CD4-positive, alpha-beta memory T cell (primary cell): Measurements from ENCODE around the gene BCKDK. TPM values are rescaled to one million over a fixed set of nuclear protein-coding genes. Genes with fewer than 3 reads are reported as not detected.
"Not testable (repeated sequence)": the region's sequence is repeated elsewhere in the genome, so short reads cannot be mapped to it uniquely, and the experiment has no call there.

ENCODE experiments used
- CTCF ChIA-PET: fragments of 350-600 bp; sonication (Branson Sonifier 250); formaldehyde crosslinking; loops from one replicate; lab custom pipeline; 2021; ENCODE audit warnings: inconsistent platforms; ENCODE audit not compliant: partially characterized antibody; lab: Charles Lee
- POLR2A ChIA-PET: fragments of 350-600 bp; sonication (Branson Sonifier 250); formaldehyde crosslinking; loops from one replicate; lab custom pipeline; 2021; ENCODE audit not compliant: partially characterized antibody; lab: Charles Lee
- DNase-seq, 5 donors: peaks; one replicate each; pipeline versions ENCODE4 v3.0.0 to v3.0.0-alpha.2; 2020 to 2022; ENCODE audit warnings: mixed read lengths in 1 of 5
- H3K27ac ChIP-seq: one replicate; pipeline ENCODE4 v1.7.0; 2013; ENCODE audit warnings: low read depth, low read length
- H3K27me3 ChIP-seq: 2 replicates; pipeline ENCODE4 v1.7.0; 2013; ENCODE audit warnings: mild to moderate bottlenecking, low read length, moderate library complexity; ENCODE audit not compliant: insufficient read depth
- H3K36me3 ChIP-seq: 2 replicates; pipeline ENCODE4 v1.7.0; 2013; ENCODE audit warnings: mild to moderate bottlenecking, low read length, moderate library complexity; ENCODE audit not compliant: insufficient read depth
- H3K4me1 ChIP-seq: 2 replicates; pipeline ENCODE4 v1.7.0; 2013; ENCODE audit warnings: mild to moderate bottlenecking, low read length, moderate library complexity; ENCODE audit not compliant: insufficient read depth
- H3K4me3 ChIP-seq, 2 donors: one replicate each; pipeline ENCODE4 v1.7.0; 2013; ENCODE audit warnings: low read length in 2 of 2, mild to moderate bottlenecking in 1 of 2
- H3K9me3 ChIP-seq, 2 donors: one replicate each; pipeline ENCODE4 v1.7.0; 2013; ENCODE audit warnings: low read length in 2 of 2, control low read depth in 1 of 2; ENCODE audit not compliant: control insufficient read depth in 1 of 2
- H3K27ac Mint-ChIP-seq, 7 donors: one replicate each; pipeline ENCODE4 v1.8.0; 2020 to 2021; ENCODE audit warnings: mixed read lengths in 7 of 7, mild to moderate bottlenecking in 6 of 7, inconsistent platforms in 3 of 7, moderate library complexity in 3 of 7
- H3K27me3 Mint-ChIP-seq, 2 donors: one replicate each; pipeline ENCODE4 v1.8.0; 2020 to 2021; ENCODE audit warnings: mixed read lengths in 2 of 2
- H3K36me3 Mint-ChIP-seq, 2 donors: one replicate each; pipeline ENCODE4 v1.8.0; 2020 to 2021; ENCODE audit warnings: mixed read lengths in 2 of 2, inconsistent platforms in 1 of 2, mild to moderate bottlenecking in 1 of 2
- H3K4me1 Mint-ChIP-seq, 4 donors: one replicate each; pipeline ENCODE4 v1.8.0; 2020 to 2021; ENCODE audit warnings: mixed read lengths in 4 of 4, mild to moderate bottlenecking in 1 of 4
- H3K4me3 Mint-ChIP-seq, 8 donors: one replicate each; pipeline ENCODE4 v1.8.0; 2020 to 2021; ENCODE audit warnings: mixed read lengths in 8 of 8, mild to moderate bottlenecking in 7 of 8, moderate library complexity in 6 of 8, inconsistent platforms in 3 of 8
- H3K9me3 Mint-ChIP-seq, 8 donors: one replicate each; pipeline ENCODE4 v1.8.0; 2020 to 2021; ENCODE audit warnings: mixed read lengths in 8 of 8, mild to moderate bottlenecking in 5 of 8, inconsistent platforms in 3 of 8, moderate library complexity in 1 of 8
- intact Hi-C: fragments of 100-400 bp; cut with micrococcal nuclease; formaldehyde crosslinking; loops from one replicate; pipeline ENCODE4 v1.15.1; 2023
- polyA plus RNA-seq, 2 donors: library from polyadenylated mRNA; unstranded; fragments of 300-500 nt; fragmentation: Illumina TruSeq; gene quantifications; one replicate each; pipeline ENCODE4 v1.2.3, GENCODE V29; 2021
- total RNA-seq, 2 experiments: library from RNA; stranded (reverse); gene quantifications; one replicate each; pipeline ENCODE4 v1.2.3, GENCODE V29; 2021

BCKDK gene
- total and polyA plus RNA-seq, 4 experiments from 2014 or later = 17.0 to 24.3 (median 21.7) TPM

- ChIA-PET CTCF (interaction anchor here (1.0 kb wide), 1 partner anchor 166 kb away, joined by 3 read pairs; no protein-coding TSS in a partner anchor), POLR2A (interaction anchor here (0.7 kb wide), 1 partner anchor 30 kb away, joined by 3 read pairs; the partner anchor contains the start of gene FUS)
- no peak within 1 kb of the TSS for H3K27ac ChIP-seq
- H3K4me3 ChIP-seq = no peak within 1 kb of the TSS
- Mint-ChIP-seq H3K27me3 (peaks cover 2% of the 10 kb centered on the region in 2 donors), H3K36me3 (no peaks in the 10 kb centered on the region), H3K9me3 (no peaks in the 10 kb centered on the region), H3K27ac (peak within 1 kb of the TSS in 1 of 7 donors; percentile 15), H3K4me1 (no peaks in the 10 kb centered on the region), H3K4me3 (no peak within 1 kb of the TSS)
- DNase-seq = no peak
- H3K9me3 ChIP-seq = no peaks in the 10 kb centered on the region
- intact Hi-C loops = no loop called here
- H3K27me3 ChIP-seq = no peaks in the 10 kb centered on the region
- H3K4me1 ChIP-seq = no peaks in the 10 kb centered on the region
- H3K36me3 ChIP-seq = no peaks in the 10 kb centered on the region
Observed at GRCh38 chr16:31149894-31150890, 42.0 kb downstream of the BCKDK start, which contains the start of gene PRSS36. Gene PRSS36 (minus strand): TSS chr16:31150066. CDS start chr16:31150035, 31 bp downstream.

- POLR2A ChIA-PET, H3K36me3 Mint-ChIP-seq, intact Hi-C loops, H3K27ac ChIP-seq, H3K4me1 Mint-ChIP-seq, H3K9me3 Mint-ChIP-seq, H3K9me3 ChIP-seq, H3K4me1 ChIP-seq, H3K27me3 Mint-ChIP-seq, DNase-seq, H3K36me3 ChIP-seq, H3K27me3 ChIP-seq, H3K4me3 Mint-ChIP-seq, H3K4me3 ChIP-seq: not testable (repeated sequence)
- H3K27ac Mint-ChIP-seq = peak overlapping the region in 1 of 7 donors; percentile 37
- CTCF ChIA-PET = interaction anchor here (1.0 kb wide), 1 partner anchor 167 kb away, joined by 3 read pairs; no protein-coding TSS in a partner anchor
Observed at GRCh38 chr16:31150976-31151375, 42.8 kb downstream of the BCKDK start.

- Histone ChIP-seq H3K4me1 (no peaks in the 10 kb centered on the region), H3K9me3 (no peaks in the 10 kb centered on the region), H3K4me3 (no peak overlapping the region), H3K27me3 (no peaks in the 10 kb centered on the region), H3K36me3 (no peaks in the 10 kb centered on the region), H3K27ac (no peak overlapping the region)
- Mint-ChIP-seq H3K36me3 (no peaks in the 10 kb centered on the region), H3K4me1 (peaks cover 0 to 8% (median 3%) of the 10 kb centered on the region in 4 donors), H3K27me3 (peaks cover 0 to 2% of the 10 kb centered on the region in 2 donors), H3K9me3 (no peaks in the 10 kb centered on the region), H3K4me3 (peak overlapping the region in 2 of 8 donors; percentile 8 to 43), H3K27ac (peak overlapping the region in 2 of 7 donors; percentile 31 to 55)
- ChIA-PET POLR2A (interaction anchor here (0.7 to 2.7 kb wide), 2 partner anchors 15 to 150 kb away, joined by 3 to 8 read pairs; no protein-coding TSS in a partner anchor), CTCF (interaction anchor here (1.5 to 7.6 kb wide), 2 partner anchors 11 to 14 kb away, joined by 3 to 35 read pairs; no protein-coding TSS in a partner anchor)
- intact Hi-C loops = loop anchor here (5.0 kb wide), 1 partner anchor 710 kb away; no protein-coding TSS in a partner anchor
- no peak for DNase-seq
Observed at GRCh38 chr16:31157136-31157535, 49.0 kb downstream of the BCKDK start.

Other genes starting within 250 kb of the BCKDK start
- 10 to 100 TPM; 25.5 to 27.3 TPM for gene BCL7C, start 214.3 kb upstream of the BCKDK start, total RNA-seq
- gene BCL7C, start 214.3 kb upstream of the BCKDK start, polyA plus RNA-seq = 10 to 100 TPM; 45.4 to 53.1 TPM
- gene CTF1, start 211.8 kb upstream of the BCKDK start, total RNA-seq = under 1 TPM; 0.19 to 0.26 TPM
- not detected for gene CTF1, start 211.8 kb upstream of the BCKDK start, polyA plus RNA-seq
- gene FBXL19, start 184.8 kb upstream of the BCKDK start, total RNA-seq = 10 to 100 TPM; 15.6 to 15.8 TPM
- under 1 TPM in 1 of 2 donors, not detected in 1; 0.16 TPM for gene FBXL19, start 184.8 kb upstream of the BCKDK start, polyA plus RNA-seq
- gene ORAI3, start 159.3 kb upstream of the BCKDK start, total RNA-seq = 10 to 100 TPM; 19.3 to 22.0 TPM
- gene ORAI3, start 159.3 kb upstream of the BCKDK start, polyA plus RNA-seq = 10 to 100 TPM; 16.2 to 17.5 TPM
- gene SETD1A, start 150.6 kb upstream of the BCKDK start, total RNA-seq = 10 to 100 TPM; 32.1 to 33.2 TPM
- 1 to 10 TPM in 1 of 2 donors, not detected in 1; 5.6 TPM for gene SETD1A, start 150.6 kb upstream of the BCKDK start, polyA plus RNA-seq
- 1 to 10 TPM; 3.6 to 4.3 TPM for gene HSD3B7, start 123.2 kb upstream of the BCKDK start, total RNA-seq
- gene HSD3B7, start 123.2 kb upstream of the BCKDK start, polyA plus RNA-seq = 1 to 10 TPM in 1 of 2 donors, under 1 TPM in 1; 0.08 to 1.2 TPM
- gene STX1B, start 97.7 kb upstream of the BCKDK start, total RNA-seq = 1 to 10 TPM; 1.5 to 2.4 TPM
- not detected for gene STX1B, start 97.7 kb upstream of the BCKDK start, polyA plus RNA-seq
- gene STX4, start 74.8 kb upstream of the BCKDK start, total RNA-seq = 100 to 1,000 TPM; 106 to 111 TPM
- gene STX4, start 74.8 kb upstream of the BCKDK start, polyA plus RNA-seq = 10 to 100 TPM; 21.2 to 33.0 TPM
- gene ZNF668, start 34.1 kb upstream of the BCKDK start, total RNA-seq = 10 to 100 TPM; 11.7 to 13.6 TPM
- gene ZNF668, start 34.1 kb upstream of the BCKDK start, polyA plus RNA-seq = 1 to 10 TPM; 3.0 to 6.8 TPM
- gene ZNF646, start 34.0 kb upstream of the BCKDK start, total RNA-seq = 10 to 100 TPM; 46.9 to 47.0 TPM
- gene ZNF646, start 34.0 kb upstream of the BCKDK start, polyA plus RNA-seq = 1 to 10 TPM in 1 of 2 donors, under 1 TPM in 1; 0.77 to 8.9 TPM
- gene PRSS53, start 19.4 kb upstream of the BCKDK start, total RNA-seq = 10 to 100 TPM; 13.3 to 13.5 TPM
- gene PRSS53, start 19.4 kb upstream of the BCKDK start, polyA plus RNA-seq = under 1 TPM; 0.43 to 0.69 TPM
- gene VKORC1, start 13.6 kb upstream of the BCKDK start, total RNA-seq = 10 to 100 TPM; 48.9 to 51.3 TPM
- 100 to 1,000 TPM in 1 of 2 donors, 10 to 100 TPM in 1; 93.7 to 114 TPM for gene VKORC1, start 13.6 kb upstream of the BCKDK start, polyA plus RNA-seq
- gene KAT8, start 9.3 kb downstream of the BCKDK start, total RNA-seq = 10 to 100 TPM; 90.8 to 94.2 TPM
- 10 to 100 TPM; 37.5 to 68.8 TPM for gene KAT8, start 9.3 kb downstream of the BCKDK start, polyA plus RNA-seq
- not detected for gene PRSS8, start 27.3 kb downstream of the BCKDK start, total RNA-seq
- under 1 TPM in 1 of 2 donors, not detected in 1; 0.33 TPM for gene PRSS8, start 27.3 kb downstream of the BCKDK start, polyA plus RNA-seq
- gene PRSS36, start 41.7 kb downstream of the BCKDK start, total RNA-seq = under 1 TPM; 0.33 to 0.67 TPM
- gene PRSS36, start 41.7 kb downstream of the BCKDK start, polyA plus RNA-seq = under 1 TPM; 0.47 to 0.94 TPM
- gene FUS, start 71.8 kb downstream of the BCKDK start, total RNA-seq = 100 to 1,000 TPM; 500 to 536 TPM
- gene FUS, start 71.8 kb downstream of the BCKDK start, polyA plus RNA-seq = 100 to 1,000 TPM in 1 of 2 donors, 10 to 100 TPM in 1; 88.1 to 163 TPM
- 10 to 100 TPM; 25.9 to 26.6 TPM for gene PYCARD, start 94.4 kb downstream of the BCKDK start, total RNA-seq
- 10 to 100 TPM; 52.4 to 60.6 TPM for gene PYCARD, start 94.4 kb downstream of the BCKDK start, polyA plus RNA-seq
- not detected for gene TRIM72, start 105.7 kb downstream of the BCKDK start, total RNA-seq
- not detected for gene TRIM72, start 105.7 kb downstream of the BCKDK start, polyA plus RNA-seq
- not detected for gene PYDC1, start 108.7 kb downstream of the BCKDK start, total RNA-seq
- gene PYDC1, start 108.7 kb downstream of the BCKDK start, polyA plus RNA-seq = not detected
- gene ITGAM, start 151.6 kb downstream of the BCKDK start, total RNA-seq = 1 to 10 TPM; 1.4 to 2.2 TPM
- gene ITGAM, start 151.6 kb downstream of the BCKDK start, polyA plus RNA-seq = 1 to 10 TPM; 2.0 to 2.1 TPM
- gene ITGAX, start 246.8 kb downstream of the BCKDK start, total RNA-seq = 1 to 10 TPM; 4.6 to 6.3 TPM
- under 1 TPM in 1 of 2 donors, not detected in 1; 0.09 TPM for gene ITGAX, start 246.8 kb downstream of the BCKDK start, polyA plus RNA-seq